HCT116 (cell line): ENCODE results near the gene CKLF. TPM values are rescaled to one million over a fixed set of nuclear protein-coding genes. Genes with fewer than 3 reads are reported as not detected.

Experiments used
- ATAC-seq: fragments of 200-7000 bp; cut with Tn5 transposase; 2 replicates; pipeline ENCODE4 v1.9.1; 2020; ENCODE audit warnings: mild to moderate bottlenecking, moderate library complexity
- BruUV-seq: library from RNA; stranded (reverse); fragments of 400-500 nt; replicated peaks from 2 replicates; lab custom pipeline; 2021; lab: Mats Ljungman, UMichigan
- CTCF ChIA-PET: fragments of 300-600 bp; sonication (Branson Sonifier 250); formaldehyde crosslinking; loops from one replicate; lab custom pipeline; 2021; ENCODE audit warnings: antibody characterized with exemption; lab: Charles Lee
- POLR2A ChIA-PET: fragments of 300-600, 350-600 bp; sonication (Branson Sonifier 250); formaldehyde crosslinking; loops from one replicate; lab custom pipeline; 2021; ENCODE audit warnings: antibody characterized with exemption; lab: Charles Lee
- RAD21 ChIA-PET, 2 experiments: fragments of 300-600 bp; sonication (Branson Sonifier 250); formaldehyde crosslinking; loops; one replicate each; lab custom pipeline; 2023; ENCODE audit warnings: low total read pairs in 2 of 2; ENCODE audit not compliant: uncharacterized antibody in 2 of 2, unreplicated experiment in 2 of 2, low non-redundant PET in 1 of 2; lab: Charles Lee
- DNase-seq: peaks from one replicate; pipeline ENCODE4 v3.0.0-alpha.2; 2010; ENCODE audit warnings: low read depth, low spot score
- H2AFZ ChIP-seq: fragments of 200-600 bp; shearing (Covaris generic), sonication (generic); 2 replicates; pipeline ENCODE4 v1.6.1; 2017; ENCODE audit warnings: low read depth, mixed run types, mixed read lengths, antibody characterized with exemption, low read length; ENCODE audit not compliant: poor library complexity, severe bottlenecking
- H3K27ac ChIP-seq: 2 replicates; pipeline ENCODE4 v1.5.1; 2012; ENCODE audit warnings: low read depth, low read length
- H3K27me3 ChIP-seq: fragments of 200-600 bp; sonication (generic); 2 replicates; pipeline ENCODE4 v1.6.1; 2016; ENCODE audit warnings: mixed run types, low read length, mixed read lengths; ENCODE audit not compliant: insufficient read depth
- H3K36me3 ChIP-seq, 2 experiments: fragments of 200-500 bp in 1 of 2; fragments of 200-600 bp in 1 of 2; sonication (Bioruptor generic) in 1 of 2; sonication (generic) in 1 of 2; 2 replicates each; pipeline versions ENCODE4 v1.5.1 to v1.6.1; 2014 to 2016; ENCODE audit warnings: low read length in 2 of 2, inconsistent platforms in 1 of 2, mixed read lengths in 1 of 2, mixed run types in 1 of 2; ENCODE audit not compliant: insufficient read depth in 2 of 2, control insufficient read depth in 1 of 2
- H3K4me1 ChIP-seq, 2 experiments: fragments of 200-600 bp in 1 of 2; sonication (generic) in 1 of 2; 2 replicates each; pipeline versions ENCODE4 v1.5.1 to v1.6.1; 2012 to 2017; ENCODE audit warnings: low read length in 2 of 2, inconsistent platforms in 1 of 2, mild to moderate bottlenecking in 1 of 2, mixed read lengths in 1 of 2, mixed run types in 1 of 2, moderate library complexity in 1 of 2; ENCODE audit not compliant: insufficient read depth in 2 of 2, control insufficient read depth in 1 of 2
- H3K4me2 ChIP-seq: fragments of 200-600 bp; sonication (generic); 2 replicates; pipeline ENCODE4 v1.6.1; 2017; ENCODE audit warnings: mixed run types, low read length, mixed read lengths
- H3K4me3 ChIP-seq, 2 experiments: fragments of 200-600 bp in 1 of 2; sonication (generic) in 1 of 2; replicated peaks in 1 of 2; 2 replicates each; pipeline ENCODE4 v1.5.1; 2011 to 2016; ENCODE audit warnings: low read length in 2 of 2, control low read depth in 1 of 2, low read depth in 1 of 2, mild to moderate bottlenecking in 1 of 2, mixed read lengths in 1 of 2, mixed run types in 1 of 2
- H3K79me2 ChIP-seq: fragments of 200-600 bp; sonication (generic); 2 replicates; pipeline ENCODE4 v1.6.1; 2017; ENCODE audit warnings: mild to moderate bottlenecking, mixed run types, low read length, moderate library complexity, mixed read lengths; ENCODE audit not compliant: insufficient read depth
- H3K9ac ChIP-seq: fragments of 200-600 bp; sonication (generic); 2 replicates; pipeline ENCODE4 v1.6.1; 2016; ENCODE audit warnings: low read length, mixed read lengths
- H3K9me2 ChIP-seq: fragments of 200-600 bp; sonication (generic), shearing (Covaris generic); 2 replicates; pipeline ENCODE4 v1.6.1; 2017; ENCODE audit warnings: mixed run types, mild to moderate bottlenecking, moderate library complexity; ENCODE audit not compliant: insufficient read depth
- H3K9me3 ChIP-seq, 2 experiments: fragments of 200-500 bp in 1 of 2; fragments of 200-600 bp in 1 of 2; sonication (Bioruptor generic) in 1 of 2; sonication (generic) in 1 of 2; 2 replicates each; pipeline ENCODE4 v1.6.1; 2014 to 2017; ENCODE audit warnings: low read length in 2 of 2, mixed read lengths in 2 of 2, inconsistent platforms in 1 of 2, low read depth in 1 of 2, mild to moderate bottlenecking in 1 of 2, mixed run types in 1 of 2, moderate library complexity in 1 of 2; ENCODE audit not compliant: control insufficient read depth in 1 of 2, insufficient read depth in 1 of 2
- H4K20me1 ChIP-seq: fragments of 200-600 bp; sonication (generic), shearing (Covaris generic); 2 replicates; pipeline ENCODE4 v1.6.1; 2017; ENCODE audit warnings: mixed run types, mild to moderate bottlenecking, moderate library complexity; ENCODE audit not compliant: insufficient read depth
- ATF3 ChIP-seq: IDR thresholded peaks from 2 replicates; pipeline ENCODE4 v1.6.1; 2012
- CBX3 ChIP-seq: IDR thresholded peaks from 2 replicates; pipeline ENCODE4 v1.6.1; 2012; ENCODE audit warnings: low read depth
- CEBPB ChIP-seq: IDR thresholded peaks from 2 replicates; pipeline ENCODE4 v1.6.1; 2012; ENCODE audit warnings: low read depth
- CTCF ChIP-seq, 3 experiments: fragments of 200-600 bp in 1 of 3; sonication (generic) in 1 of 3; IDR thresholded peaks in 2 of 3; conservative IDR thresholded peaks in 1 of 3; 2 replicates each; pipeline ENCODE4 v1.5.1; 2012 to 2017; ENCODE audit warnings: low read depth in 2 of 3, low read length in 2 of 3, antibody characterized with exemption in 1 of 3, borderline replicate concordance in 1 of 3, control low read depth in 1 of 3, mild to moderate bottlenecking in 1 of 3, mixed read lengths in 1 of 3, mixed run types in 1 of 3, moderate library complexity in 1 of 3; ENCODE audit not compliant: insufficient read depth in 1 of 3
- EGR1 ChIP-seq: IDR thresholded peaks from 2 replicates; pipeline ENCODE4 v1.6.1; 2012; ENCODE audit warnings: low read depth
- ELF1 ChIP-seq: IDR thresholded peaks from 2 replicates; pipeline ENCODE4 v1.6.1; 2012; ENCODE audit warnings: low read depth, borderline replicate concordance
- EZH2phosphoT487 ChIP-seq: fragments of 200-600 bp; IDR thresholded peaks from 2 replicates; pipeline ENCODE4 v1.6.1; 2018; ENCODE audit warnings: antibody characterized with exemption, borderline replicate concordance
- FOSL1 ChIP-seq: IDR thresholded peaks from 2 replicates; pipeline ENCODE4 v1.6.1; 2012; ENCODE audit warnings: low read depth
- JUND ChIP-seq: IDR thresholded peaks from 2 replicates; pipeline ENCODE4 v1.6.1; 2012
- POLR2A ChIP-seq: IDR thresholded peaks from 2 replicates; pipeline ENCODE4 v1.7.0; 2011; ENCODE audit warnings: borderline replicate concordance; ENCODE audit not compliant: insufficient read depth, insufficient read length; ENCODE audit errors: extremely low read depth
- POLR2AphosphoS5 ChIP-seq: IDR thresholded peaks from 2 replicates; pipeline ENCODE4 v1.6.1; 2011; ENCODE audit warnings: mild to moderate bottlenecking, low read depth, low read length, moderate library complexity
- RAD21 ChIP-seq: IDR thresholded peaks from 2 replicates; pipeline ENCODE4 v1.6.1; 2012; ENCODE audit warnings: low read depth, mild to moderate bottlenecking
- REST ChIP-seq: IDR thresholded peaks from 2 replicates; pipeline ENCODE4 v1.6.1; 2012; ENCODE audit warnings: low read depth
- SIN3A ChIP-seq: IDR thresholded peaks from 2 replicates; pipeline ENCODE4 v1.6.1; 2012; ENCODE audit warnings: low read depth
- SRF ChIP-seq: IDR thresholded peaks from 2 replicates; pipeline ENCODE4 v1.6.1; 2012; ENCODE audit warnings: low read depth
- TCF7L2 ChIP-seq: IDR thresholded peaks from 2 replicates; pipeline ENCODE4 v1.7.0; 2011; ENCODE audit warnings: borderline replicate concordance, inconsistent platforms; ENCODE audit not compliant: insufficient read depth, insufficient read length; ENCODE audit errors: extremely low read depth
- YY1 ChIP-seq: IDR thresholded peaks from 2 replicates; pipeline ENCODE4 v1.6.1; 2011; ENCODE audit warnings: low read length, low read depth, moderate library complexity, mild to moderate bottlenecking; ENCODE audit not compliant: insufficient replicate concordance; ENCODE audit errors: extremely low read depth
- ZBTB33 ChIP-seq: IDR thresholded peaks from 2 replicates; pipeline ENCODE4 v1.6.1; 2011; ENCODE audit warnings: mild to moderate bottlenecking, low read length, moderate library complexity; ENCODE audit not compliant: insufficient replicate concordance; ENCODE audit errors: extremely low read depth
- ZFX ChIP-seq: fragments of 450-650 bp; IDR thresholded peaks from 2 replicates; pipeline ENCODE4 v1.6.1; 2017
- ZNF274 ChIP-seq: fragments of 200-500 bp; sonication (Bioruptor generic); IDR thresholded peaks from 2 replicates; pipeline ENCODE4 v1.6.1; 2014; ENCODE audit warnings: mild to moderate bottlenecking, low read depth, low read length, inconsistent platforms
- intact Hi-C: fragments of 100-400 bp; cut with micrococcal nuclease; formaldehyde crosslinking; loops from 2 replicates; pipeline ENCODE4 v1.10.0; 2022
- total RNA-seq: library from RNA; stranded (reverse); gene quantifications from one replicate; pipeline ENCODE4 v1.2.1, GENCODE V29; 2021; ENCODE audit not compliant: unreplicated experiment

CKLF gene
- total RNA-seq, 1 experiment from 2014 or later: 38.6 TPM

GRCh38 chr16:66507731-66508239 is 44.6 kb upstream of the CKLF start:
- Histone ChIP-seq H3K9me3 (no peaks in the 10 kb centered on the region), H3K27me3 (no peaks in the 10 kb centered on the region), H3K9ac (no peak overlapping the region), H3K79me2 (no peaks in the 10 kb centered on the region), H3K36me3 (no peaks in the 10 kb centered on the region), H2AFZ (no peak overlapping the region)
- POLR2A ChIA-PET: interaction anchor here (1.0 kb wide), 1 partner anchor 45 kb away, joined by 3 read pairs; the partner anchor contains the start of gene CKLF
- intact Hi-C loops: no loop called here
- RAD21 ChIA-PET: interaction anchor here in 1 of 2 experiments (1.0 kb wide), 1 partner anchor 101 kb away, joined by 3 read pairs; no protein-coding TSS in a partner anchor
- no peak for TF ChIP-seq EZH2phosphoT487
- TF ChIP-seq JUND: no peak
- no peak for TF ChIP-seq EGR1
- TF ChIP-seq ZNF274: no peak
- no peak for TF ChIP-seq SIN3A
- no peak for TF ChIP-seq YY1
- no peak for TF ChIP-seq ATF3
- no peak for TF ChIP-seq CBX3
- TF ChIP-seq REST: no peak
- no peak for TF ChIP-seq POLR2AphosphoS5
- TF ChIP-seq FOSL1: no peak
- TF ChIP-seq SRF: no peak
- TF ChIP-seq ZBTB33: no peak
- TF ChIP-seq POLR2A: no peak
- no peak for TF ChIP-seq TCF7L2
- TF ChIP-seq RAD21: no peak
- no peak for TF ChIP-seq ZFX
- TF ChIP-seq CEBPB: no peak
- no peak for TF ChIP-seq CTCF (IDR thresholded peaks at IDR 0.05 in 2 of 3, conservative IDR thresholded peaks at IDR 0.05 in 1 of 3; ENCODE audit: borderline replicate concordance in 1 of 3, insufficient read depth in 1 of 3, low read depth in 2 of 3, low read length in 2 of 3)
- no peak for TF ChIP-seq ELF1
- TF ChIP-seq, all 23 proteins: peak for 0
- Histone ChIP-seq H3K9me2 (no peaks in the 10 kb centered on the region), H3K4me2 (no peak overlapping the region), H3K4me1 (peaks cover 25 to 38% of the 10 kb centered on the region in 2 experiments), H3K27ac (no peak overlapping the region), H4K20me1 (no peaks in the 10 kb centered on the region; the same call in 1 of the 2 replicates), H3K4me3 (no peak overlapping the region)
- CTCF ChIA-PET: no interaction called here
- ATAC-seq (no peak), DNase-seq (no peak)
- no TSS peak for BruUV-seq
